Measurements from ENCODE around the gene KCNJ6.
"Not testable (repeated sequence)": the region's sequence is repeated elsewhere in the genome, so short reads cannot be mapped to it uniquely, and the experiment has no call there.

The KCNJ6 gene

GRCh38 chr21:37677006-37677405 lies 239.3 kb downstream of the KCNJ6 start:
- no peak for DNase-seq (ENCODE audit: low read depth)

DNA sequence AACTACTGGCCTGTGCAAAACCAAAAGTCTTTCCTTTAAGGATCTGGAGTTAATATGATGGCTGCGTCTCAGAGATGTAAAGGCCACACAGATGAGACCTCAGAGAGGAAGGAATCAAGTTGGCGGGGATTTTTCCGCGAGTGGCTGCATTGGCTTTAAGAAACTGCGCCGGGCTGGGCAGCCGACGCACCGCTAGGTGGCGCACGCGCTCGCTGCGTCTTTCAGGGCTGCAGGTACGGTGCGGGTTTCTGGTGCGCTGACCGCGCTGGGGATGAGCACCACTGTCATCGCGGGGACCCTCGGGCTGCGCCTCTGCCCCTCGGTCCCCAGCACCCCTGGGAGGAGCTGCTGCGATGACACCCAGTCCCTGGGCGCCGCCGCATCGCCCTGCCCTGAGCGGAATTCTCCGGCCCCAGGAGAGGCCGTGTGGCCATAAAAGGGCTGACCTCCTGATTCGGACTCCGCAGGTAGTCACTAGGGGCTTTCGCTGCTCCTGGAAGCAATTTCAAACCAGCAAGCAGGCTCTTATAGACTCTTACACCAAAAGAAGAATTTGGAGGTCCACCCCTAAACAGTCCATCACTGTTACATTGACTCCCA lies 241.0 kb downstream of the KCNJ6 start:
- DNase-seq (ENCODE audit: low read depth), result peak; percentile 40

- DNase-seq (ENCODE audit: low read depth), result peak; percentile 5
Measured at GRCh38 chr21:37673801-37674575, 242.3 kb downstream of the KCNJ6 start.

- no peak for DNase-seq (ENCODE audit: low read depth)
Measured at GRCh38 chr21:37671381-37671780, 244.9 kb downstream of the KCNJ6 start.

GRCh38 chr21:37670883-37671282 lies 245.4 kb downstream of the KCNJ6 start:
- DNase-seq (ENCODE audit: low read depth), result peak; percentile 77

DNA sequence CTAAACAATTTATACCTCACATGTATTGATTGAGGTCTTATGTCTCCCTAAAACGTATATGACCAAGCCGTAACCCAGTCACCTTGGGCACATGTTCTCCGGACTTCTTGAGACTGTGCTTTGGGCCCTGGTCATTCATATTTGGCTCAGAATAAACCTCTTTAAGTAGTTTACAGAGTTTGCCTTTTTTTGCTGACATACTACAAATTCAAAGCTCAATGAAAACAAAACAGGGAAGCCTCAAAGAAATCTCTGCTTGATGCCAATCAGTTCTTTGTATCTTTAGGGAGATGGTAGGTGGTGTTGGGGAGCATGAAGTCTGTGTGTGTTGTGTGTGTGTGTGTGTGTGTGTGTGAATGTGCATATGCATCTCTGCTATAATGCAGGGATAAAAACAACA lies 247.0 kb downstream of the KCNJ6 start:
- DNase-seq (ENCODE audit: low read depth), result no peak

GRCh38 chr21:37668462-37669239 lies 247.6 kb downstream of the KCNJ6 start:
- no peak for DNase-seq (ENCODE audit: low read depth)

GRCh38 chr21:37667380-37667779 lies 248.9 kb downstream of the KCNJ6 start:
- DNase-seq (ENCODE audit: low read depth), result no peak

DNA sequence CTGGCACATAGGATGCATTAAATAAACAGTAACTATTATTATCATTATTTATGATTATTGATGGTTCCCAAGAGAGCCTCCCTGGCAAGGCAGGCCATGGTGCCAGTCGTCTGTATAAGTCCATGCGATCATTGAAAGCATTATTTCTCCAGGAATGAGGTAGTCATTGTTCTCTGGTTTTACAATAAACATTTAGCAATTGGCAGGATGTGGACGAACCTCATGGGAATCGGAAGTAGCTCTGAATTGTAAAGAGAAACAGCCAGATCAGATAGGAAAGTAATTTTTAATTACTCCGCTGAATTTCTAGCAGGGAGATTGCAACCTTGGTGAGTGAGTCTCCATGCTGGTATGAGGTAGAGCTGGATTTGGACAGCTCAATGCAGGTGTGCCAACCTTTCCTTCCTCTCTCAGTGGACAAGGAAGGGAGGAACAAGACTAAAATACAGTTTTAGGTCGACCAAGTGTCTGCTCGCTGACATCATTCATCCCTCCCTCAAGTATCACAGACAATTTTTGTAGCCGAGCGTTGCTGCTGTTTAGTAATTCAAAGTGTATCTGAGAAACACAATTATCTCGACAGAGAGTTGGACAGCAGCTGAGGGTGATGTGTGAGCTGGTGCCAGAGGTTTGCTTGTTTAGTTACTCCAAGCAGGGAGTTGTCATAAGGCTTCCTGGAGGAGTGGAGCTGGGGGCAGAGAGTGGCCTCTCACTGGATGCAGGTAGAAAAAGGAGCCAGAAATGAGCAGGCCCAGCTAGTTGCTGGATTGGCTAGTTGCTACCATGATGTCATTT lies 250.8 kb downstream of the KCNJ6 start:
- DNase-seq (ENCODE audit: low read depth), result no peak

DNA sequence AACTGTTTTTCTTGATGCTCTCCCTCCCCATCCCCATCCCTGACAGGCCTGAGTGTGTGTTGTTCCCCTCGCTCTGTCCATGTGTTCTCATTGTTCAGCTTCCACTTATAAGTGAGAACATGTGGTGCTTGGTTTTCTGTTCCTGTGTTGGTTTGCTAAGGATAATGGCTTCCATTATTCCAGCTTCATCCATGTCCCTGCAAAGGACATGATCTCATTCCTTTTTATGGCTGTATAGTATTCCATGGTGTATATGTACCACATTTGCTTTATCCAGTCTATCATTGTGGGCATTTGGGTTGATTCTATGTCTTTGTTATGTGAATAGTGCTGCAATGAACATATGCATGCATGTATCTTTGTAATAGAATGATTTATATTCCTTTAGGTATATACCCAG lies 254.0 kb downstream of the KCNJ6 start:
- not testable (repeated sequence) for DNase-seq (ENCODE audit: low read depth)

DNA sequence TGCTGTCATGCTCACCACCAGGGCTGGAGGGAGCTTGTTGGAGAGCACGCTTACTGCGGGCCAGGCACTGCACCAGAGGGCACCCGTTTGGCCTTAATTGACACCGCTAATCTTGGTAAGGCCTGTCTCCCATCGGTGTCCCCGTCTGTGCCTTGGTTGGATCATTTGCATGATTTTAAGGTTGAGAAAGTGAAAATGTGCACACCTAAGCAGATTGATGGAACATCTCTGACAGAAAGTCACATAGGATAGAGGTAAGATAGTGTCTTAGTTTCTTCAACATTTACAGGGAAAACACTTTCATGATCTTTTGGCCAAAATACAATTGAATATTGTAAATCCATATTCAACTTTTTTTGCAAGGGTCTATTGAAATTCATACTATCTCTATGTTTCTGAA lies 255.5 kb downstream of the KCNJ6 start:
- DNase-seq (ENCODE audit: low read depth), result no peak

DNA sequence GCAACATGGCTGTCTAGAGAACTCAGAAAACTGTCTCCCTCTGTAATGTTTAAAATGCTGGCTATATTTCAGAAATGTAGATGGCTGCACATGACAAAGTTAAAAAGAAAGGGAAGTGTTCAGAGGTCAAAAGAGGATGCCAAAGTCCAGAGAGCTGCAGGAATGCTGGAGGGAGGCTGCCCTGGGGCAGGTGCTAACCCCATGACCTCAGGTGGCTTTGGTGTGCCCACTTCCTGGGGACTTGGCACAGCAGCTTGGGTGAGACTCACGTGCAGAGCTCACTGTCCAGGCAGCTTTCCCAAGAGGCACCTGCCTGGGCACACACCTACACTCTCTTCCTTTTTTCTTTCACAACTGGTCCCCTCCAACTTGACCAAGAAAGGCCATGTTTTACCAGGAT lies 256.4 kb downstream of the KCNJ6 start:
- no peak for DNase-seq (ENCODE audit: low read depth)

GRCh38 chr21:37658817-37659458 lies 257.3 kb downstream of the KCNJ6 start:
- peak; percentile 77 for DNase-seq (ENCODE audit: low read depth)

GRCh38 chr21:37658121-37658816 lies 258.0 kb downstream of the KCNJ6 start:
- DNase-seq (ENCODE audit: low read depth), result no peak

GRCh38 chr21:37656899-37657298 lies 259.4 kb downstream of the KCNJ6 start:
- no peak for DNase-seq (ENCODE audit: low read depth)

DNA sequence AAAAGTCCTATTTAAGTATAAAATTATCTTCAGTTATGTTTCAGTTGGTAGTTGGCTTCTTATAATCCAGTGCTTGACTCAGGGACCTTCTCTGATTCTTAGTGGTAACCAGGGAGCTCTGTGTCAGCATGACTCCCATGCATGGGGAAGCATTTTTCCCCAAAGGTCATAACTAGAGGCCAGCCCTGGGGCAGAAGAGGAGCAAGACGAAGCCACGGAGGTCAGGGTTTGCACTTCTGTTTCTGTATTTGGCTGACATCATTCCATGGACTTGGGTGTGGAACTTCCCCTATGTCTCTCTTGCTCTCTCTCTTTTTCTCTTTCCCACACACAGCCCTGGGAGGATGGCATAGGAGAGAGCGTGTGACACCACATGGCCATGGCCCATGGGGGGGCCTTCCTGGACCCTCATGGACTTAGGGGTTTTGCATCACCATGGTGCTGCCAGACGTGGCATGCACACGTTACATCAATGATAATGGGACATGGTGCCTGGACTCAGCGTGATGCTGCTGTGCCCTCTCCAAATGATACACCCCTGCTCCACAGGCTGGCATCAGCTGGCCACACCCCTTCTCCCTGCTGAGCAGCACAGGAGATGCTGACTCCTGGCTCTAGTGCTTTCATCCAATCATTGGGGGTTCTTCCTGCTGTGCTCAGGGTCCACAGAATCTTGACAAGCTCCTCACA lies 260.5 kb downstream of the KCNJ6 start:
- no peak for DNase-seq (ENCODE audit: low read depth)

DNA sequence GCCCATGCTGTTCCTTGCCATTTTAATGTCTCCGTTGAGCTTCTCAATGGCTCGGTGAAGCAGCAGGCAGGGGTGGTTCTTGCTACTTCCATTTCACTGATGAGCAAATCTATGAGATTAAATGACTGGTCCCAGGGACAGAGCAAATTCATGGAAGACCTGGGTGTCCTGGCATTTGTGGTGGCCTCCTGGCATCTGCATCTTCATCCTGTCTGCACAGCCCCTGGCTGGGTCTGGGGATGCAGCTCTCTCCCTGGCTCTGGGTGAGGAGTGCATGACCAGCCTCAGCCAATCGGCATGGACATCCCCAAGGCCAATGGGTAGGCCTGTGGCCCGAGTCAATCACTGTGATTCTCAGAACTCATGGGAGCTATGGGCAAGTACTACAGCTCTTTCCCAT lies 261.7 kb downstream of the KCNJ6 start:
- DNase-seq (ENCODE audit: low read depth), result no peak

- no peak for DNase-seq (ENCODE audit: low read depth)
Measured at GRCh38 chr21:37653201-37653600, 263.1 kb downstream of the KCNJ6 start.

- DNase-seq (ENCODE audit: low read depth), result no peak
Measured at GRCh38 chr21:37647781-37648180, 268.5 kb downstream of the KCNJ6 start.

DNA sequence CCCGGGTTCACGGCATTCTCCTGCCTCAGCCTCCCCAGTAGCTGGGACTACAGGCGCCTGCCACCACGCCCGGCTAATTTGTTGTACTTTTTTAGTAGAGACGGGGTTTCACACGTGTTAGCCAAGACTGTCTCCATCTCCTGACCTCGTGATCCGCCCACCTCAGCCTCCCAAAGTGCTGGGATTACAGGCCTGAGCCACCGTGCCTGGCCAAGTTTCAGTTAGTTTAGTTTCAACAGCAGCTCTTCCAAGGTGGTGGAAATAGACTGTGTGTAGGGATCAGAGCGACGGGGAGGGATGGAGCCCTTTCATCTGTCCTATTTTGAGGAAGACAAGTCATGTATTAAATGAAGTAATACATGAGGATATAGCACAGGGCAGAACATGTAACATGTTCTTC lies 269.5 kb downstream of the KCNJ6 start:
- DNase-seq (ENCODE audit: low read depth), result not testable (repeated sequence)
